CD4-positive, alpha-beta T cell (primary cell): Measurements from ENCODE around the gene DIPK1A. TPM values are rescaled to one million over a fixed set of nuclear protein-coding genes. Genes with fewer than 3 reads are reported as not detected.

ENCODE experiments used
- ATAC-seq: fragments of 200-7000 bp; cut with Tn5 transposase; one replicate; pipeline ENCODE4 v1.10.0; 2022; ENCODE audit warnings: mild to moderate bottlenecking; ENCODE audit not compliant: poor library complexity
- CTCF ChIA-PET: fragments of 350-600 bp; sonication (Branson Sonifier 250); formaldehyde crosslinking; loops from one replicate; lab custom pipeline; 2021; ENCODE audit warnings: antibody characterized with exemption, inconsistent platforms; lab: Charles Lee
- POLR2A ChIA-PET: fragments of 350-600 bp; sonication (Branson Sonifier 250); formaldehyde crosslinking; loops from one replicate; lab custom pipeline; 2021; ENCODE audit warnings: antibody characterized with exemption, inconsistent platforms; lab: Charles Lee
- DNase-seq, 14 experiments: peaks; one replicate each; pipeline ENCODE4 v3.0.0-alpha.2; 2013 to 2020; ENCODE audit warnings: mixed read lengths in 2 of 14
- H3K27ac ChIP-seq, 2 donors: one replicate each; pipeline versions ENCODE4 v1.5.1 to v1.7.0; 2013; ENCODE audit warnings: low read length in 2 of 2, low read depth in 1 of 2, mild to moderate bottlenecking in 1 of 2
- H3K27me3 ChIP-seq, 2 experiments: 1 replicate in 1 of 2; 2 replicates in 1 of 2; pipeline versions ENCODE4 v1.6.1 to v1.7.0; 2013; ENCODE audit warnings: low read length in 2 of 2, control low read depth in 1 of 2, mild to moderate bottlenecking in 1 of 2, moderate library complexity in 1 of 2; ENCODE audit not compliant: insufficient read depth in 2 of 2, control insufficient read depth in 1 of 2
- H3K36me3 ChIP-seq: one replicate; pipeline ENCODE4 v1.6.1; 2013; ENCODE audit warnings: low read length, control low read depth; ENCODE audit not compliant: insufficient read depth
- H3K4me1 ChIP-seq: one replicate; pipeline ENCODE4 v1.6.1; 2013; ENCODE audit warnings: low read length, control low read depth; ENCODE audit not compliant: insufficient read depth
- H3K4me3 ChIP-seq: one replicate; pipeline ENCODE4 v1.5.1; 2013; ENCODE audit warnings: mild to moderate bottlenecking, low read length, moderate library complexity
- H3K9me3 ChIP-seq, 2 experiments: 1 replicate in 1 of 2; 2 replicates in 1 of 2; pipeline versions ENCODE4 v1.6.1 to v1.7.0; 2013; ENCODE audit warnings: low read length in 2 of 2, mild to moderate bottlenecking in 2 of 2, control low read depth in 1 of 2, moderate library complexity in 1 of 2; ENCODE audit not compliant: control insufficient read depth in 1 of 2, insufficient read depth in 1 of 2
- H3K27ac Mint-ChIP-seq: one replicate; pipeline ENCODE4 v1.8.0; 2020; ENCODE audit warnings: mixed read lengths
- H3K27me3 Mint-ChIP-seq: one replicate; pipeline ENCODE4 v1.8.0; 2021; ENCODE audit warnings: mixed read lengths
- H3K36me3 Mint-ChIP-seq: one replicate; pipeline ENCODE4 v1.8.0; 2021; ENCODE audit warnings: low read depth, mixed read lengths
- H3K4me1 Mint-ChIP-seq: one replicate; pipeline ENCODE4 v1.8.0; 2021; ENCODE audit warnings: low read depth, mixed read lengths
- H3K4me3 Mint-ChIP-seq: one replicate; pipeline ENCODE4 v1.8.0; 2020; ENCODE audit warnings: mild to moderate bottlenecking, mixed read lengths
- H3K9me3 Mint-ChIP-seq: one replicate; pipeline ENCODE4 v1.8.0; 2020; ENCODE audit warnings: mixed read lengths
- CTCF ChIP-seq: fragments of 200-600 bp; IDR thresholded peaks from one replicate; pipeline ENCODE4 v1.8.0; 2022; ENCODE audit warnings: antibody characterized with exemption, mild to moderate bottlenecking
- intact Hi-C, 2 experiments: fragments of 100-400 bp; cut with DNase I in 1 of 2; cut with micrococcal nuclease in 1 of 2; formaldehyde crosslinking; loops; one replicate each; pipeline versions ENCODE4 v1.15.1 to v1.9.0; 2023 to 2025; cut with DNase I, micrococcal nuclease
- total RNA-seq, 174 experiments: library from RNA in 2 of 174; stranded (reverse) in 2 of 174; gene quantifications; one replicate each; pipeline ENCODE4 v1.2.3 and lab custom pipeline; 2021 to 2026

The DIPK1A gene
- total RNA-seq, 2 experiments from 2014 or later: 7.0 to 7.3 TPM

GRCh38 chr1:92945748-92946270 is 15.5 kb downstream of the DIPK1A start:
- Mint-ChIP-seq H3K4me3 (no peak overlapping the region), H3K36me3 (no peaks in the 10 kb centered on the region), H3K4me1 (peaks cover 55% of the 10 kb centered on the region), H3K27me3 (no peaks in the 10 kb centered on the region), H3K9me3 (no peaks in the 10 kb centered on the region), H3K27ac (no peak overlapping the region)
- Histone ChIP-seq H3K9me3 (no peaks in the 10 kb centered on the region), H3K4me3 (no peak overlapping the region), H3K4me1 (peaks cover 19% of the 10 kb centered on the region), H3K27me3 (no peaks in the 10 kb centered on the region), H3K27ac (no peak overlapping the region), H3K36me3 (no peaks in the 10 kb centered on the region)
- ATAC-seq (no peak), DNase-seq (no peak)
- CTCF ChIA-PET: interaction anchor here (3.5 kb wide), 1 partner anchor 16 kb away, joined by 11 read pairs; the partner anchor contains the start of gene DIPK1A
- POLR2A ChIA-PET: no interaction called here
- TF ChIP-seq CTCF: no peak
- intact Hi-C loops: loop anchor here in 1 of 2 experiments (5.0 kb wide), 1 partner anchor 39 kb away; no protein-coding TSS in a partner anchor

GRCh38 chr1:92944901-92945747 is 16.1 kb downstream of the DIPK1A start:
- no peaks in the 10 kb centered on the region for H3K27me3 ChIP-seq
- H3K27me3 Mint-ChIP-seq: no peaks in the 10 kb centered on the region
- no peak for DNase-seq
- H3K4me3 Mint-ChIP-seq: no peak overlapping the region
- no peak for ATAC-seq
- peaks cover 62% of the 10 kb centered on the region for H3K4me1 Mint-ChIP-seq
- no peaks in the 10 kb centered on the region for H3K9me3 ChIP-seq
- no peaks in the 10 kb centered on the region for H3K36me3 Mint-ChIP-seq
- H3K27ac Mint-ChIP-seq: no peak overlapping the region
- H3K4me3 ChIP-seq: no peak overlapping the region
- H3K36me3 ChIP-seq: no peaks in the 10 kb centered on the region
- ChIA-PET POLR2A (interaction anchor here (0.5 kb wide), 1 partner anchor 1471 kb away, joined by 5 read pairs; no protein-coding TSS in a partner anchor), CTCF (interaction anchor here (3.5 kb wide), 1 partner anchor 16 kb away, joined by 11 read pairs; the partner anchor contains the start of gene DIPK1A)
- TF ChIP-seq CTCF: no peak
- intact Hi-C loops: loop anchor here in 1 of 2 experiments (5.0 kb wide), 1 partner anchor 38 kb away; no protein-coding TSS in a partner anchor
- H3K27ac ChIP-seq: no peak overlapping the region
- peaks cover 14% of the 10 kb centered on the region for H3K4me1 ChIP-seq
- no peaks in the 10 kb centered on the region for H3K9me3 Mint-ChIP-seq

- no peaks in the 10 kb centered on the region for H3K9me3 ChIP-seq
- peaks cover 13% of the 10 kb centered on the region for H3K4me1 ChIP-seq
- Mint-ChIP-seq H3K4me3 (no peak overlapping the region), H3K27me3 (no peaks in the 10 kb centered on the region), H3K36me3 (no peaks in the 10 kb centered on the region), H3K27ac (no peak overlapping the region), H3K9me3 (no peaks in the 10 kb centered on the region), H3K4me1 (peaks cover 66% of the 10 kb centered on the region)
- H3K27me3 ChIP-seq: no peaks in the 10 kb centered on the region
- CTCF ChIA-PET: interaction anchor here (1.0 to 3.5 kb wide), 3 partner anchors 18 to 112 kb away, joined by 3 to 11 read pairs (median 3); partner anchors contain the start of genes DIPK1A and RPL5
- intact Hi-C loops: no loop called here
- POLR2A ChIA-PET: interaction anchor here (0.7 kb wide), 1 partner anchor 84 kb away, joined by 3 read pairs; no protein-coding TSS in a partner anchor
- no peak overlapping the region for H3K27ac ChIP-seq
- H3K4me3 ChIP-seq: no peak overlapping the region
- DNase-seq (no peak), ATAC-seq (no peak)
- H3K36me3 ChIP-seq: no peaks in the 10 kb centered on the region
- TF ChIP-seq CTCF: no peak
Measured at GRCh38 chr1:92943502-92943847, 17.8 kb downstream of the DIPK1A start.
